K562 (cell line): ENCODE results near the gene ULBP1. TPM values are rescaled to one million over a fixed set of nuclear protein-coding genes. Genes with fewer than 3 reads are reported as not detected.
"Not testable (repeated sequence)": the region's sequence is repeated elsewhere in the genome, so short reads cannot be mapped to it uniquely, and the experiment has no call there.

ENCODE experiments used
- ARID1B ChIP-seq: fragments of 450-650 bp; IDR thresholded peaks from 2 replicates; pipeline ENCODE4 v1.6.1; 2016; ENCODE audit warnings: antibody characterized with exemption, mild to moderate bottlenecking, inconsistent platforms
- ATF7 ChIP-seq: fragments of 450-650 bp; IDR thresholded peaks from 2 replicates; pipeline ENCODE4 v1.7.1; 2014; ENCODE audit warnings: mild to moderate bottlenecking, moderate library complexity
- CBFA2T2 ChIP-seq: fragments of 450-650 bp; conservative IDR thresholded peaks from 2 replicates; pipeline ENCODE4 v1.6.1; 2017; ENCODE audit warnings: mild to moderate bottlenecking
- CBFA2T3 ChIP-seq: fragments of 450-650 bp; IDR thresholded peaks from 2 replicates; pipeline ENCODE4 v1.6.1; 2017
- CC2D1A ChIP-seq: fragments of 450-650 bp; IDR thresholded peaks from 2 replicates; pipeline ENCODE4 v1.6.1; 2017; ENCODE audit warnings: mild to moderate bottlenecking
- CREB3L1 ChIP-seq: fragments of 450-650 bp; IDR thresholded peaks from 2 replicates; pipeline ENCODE4 v1.6.1; 2014; ENCODE audit warnings: low read depth, mild to moderate bottlenecking, moderate library complexity, borderline replicate concordance
- DPF2 ChIP-seq: fragments of 450-650 bp; IDR thresholded peaks from 2 replicates; pipeline ENCODE4 v1.6.1; 2016
- EHMT2 ChIP-seq: fragments of 450-650 bp; IDR thresholded peaks from 2 replicates; pipeline ENCODE4 v1.6.1; 2018; ENCODE audit warnings: antibody characterized with exemption
- EP300 ChIP-seq: IDR thresholded peaks from 2 replicates; pipeline ENCODE4 v1.6.1; 2012; ENCODE audit warnings: low read length, improper control_type of control experiment
- ESRRA ChIP-seq: fragments of 450-650 bp; IDR thresholded peaks from 2 replicates; pipeline ENCODE4 v1.6.1; 2014; ENCODE audit warnings: low read depth, mild to moderate bottlenecking, moderate library complexity, borderline replicate concordance
- FOSL1 ChIP-seq: fragments of 200-800 bp; sonication (Bioruptor generic); conservative IDR thresholded peaks from 2 replicates; pipeline ENCODE4 v1.6.1; 2016; ENCODE audit warnings: missing genetic modification characterization, missing compliant biosample characterization
- HNRNPLL ChIP-seq: fragments of 200-400 bp; formaldehyde crosslinking; IDR thresholded peaks from 2 replicates; pipeline ENCODE4 v1.6.1; 2017; ENCODE audit warnings: low read length, low read depth, mild to moderate bottlenecking; ENCODE audit not compliant: poor library complexity, severe bottlenecking
- KDM1A ChIP-seq, 2 experiments: fragments of 450-650 bp; IDR thresholded peaks; 2 replicates each; pipeline ENCODE4 v1.6.1; 2016; ENCODE audit warnings: mild to moderate bottlenecking in 2 of 2
- L3MBTL2 ChIP-seq: fragments of 450-650 bp; IDR thresholded peaks from 2 replicates; pipeline ENCODE4 v1.6.1; 2016; ENCODE audit warnings: mild to moderate bottlenecking, moderate library complexity
- MEIS2 ChIP-seq: fragments of 450-650 bp; IDR thresholded peaks from 2 replicates; pipeline ENCODE4 v1.6.1; 2014; ENCODE audit warnings: mild to moderate bottlenecking; ENCODE audit not compliant: partially characterized antibody
- NCOR1 ChIP-seq: fragments of 450-650 bp; IDR thresholded peaks from 2 replicates; pipeline ENCODE4 v1.6.1; 2016; ENCODE audit warnings: mild to moderate bottlenecking, moderate library complexity
- SMARCA4 ChIP-seq: fragments of 450-650 bp; IDR thresholded peaks from 2 replicates; pipeline ENCODE4 v1.6.1; 2016
- SPI1 ChIP-seq: IDR thresholded peaks from 2 replicates; pipeline ENCODE4 v1.6.1; 2011; ENCODE audit warnings: low read depth, low read length, control low read depth, borderline replicate concordance
- SRF ChIP-seq, 2 experiments: fragments of 250-450, 450-650 bp in 1 of 2; sonication (Bioruptor Pico) in 1 of 2; sonication (generic) in 1 of 2; formaldehyde crosslinking; IDR thresholded peaks; 2 replicates each; pipeline versions ENCODE4 v1.5.0 to v1.5.1; 2020 to 2022; ENCODE audit warnings: mild to moderate bottlenecking in 1 of 2, missing genetic modification reagents in 1 of 2
- STAT5A ChIP-seq: IDR thresholded peaks from 2 replicates; pipeline ENCODE4 v1.6.1; 2012; ENCODE audit warnings: low read length, inconsistent platforms, borderline replicate concordance
- TAL1 ChIP-seq: fragments of 450-650 bp; IDR thresholded peaks from 2 replicates; pipeline ENCODE4 v1.6.1; 2016; ENCODE audit warnings: mild to moderate bottlenecking
- TBL1XR1 ChIP-seq, 2 experiments: IDR thresholded peaks; 2 replicates each; pipeline ENCODE4 v1.6.1; 2012; ENCODE audit warnings: improper control_type of control experiment in 2 of 2, low read length in 2 of 2, mild to moderate bottlenecking in 1 of 2
- TCF3 ChIP-seq: sonication (generic); formaldehyde crosslinking; IDR thresholded peaks from 2 replicates; pipeline ENCODE4 v1.4.0; 2020; ENCODE audit warnings: mild to moderate bottlenecking, missing genetic modification reagents
- TEAD4 ChIP-seq, 2 experiments: sonication (generic) in 1 of 2; formaldehyde crosslinking in 1 of 2; IDR thresholded peaks; 2 replicates each; pipeline versions ENCODE4 v1.6.1 to v1.8.0; 2012 to 2022; ENCODE audit warnings: borderline replicate concordance in 1 of 2, inconsistent platforms in 1 of 2, low read length in 1 of 2, mild to moderate bottlenecking in 1 of 2, missing genetic modification reagents in 1 of 2
- ZBTB5 ChIP-seq: fragments of 450-650 bp; IDR thresholded peaks from 2 replicates; pipeline ENCODE4 v1.6.1; 2017; ENCODE audit warnings: antibody characterized with exemption
- ZEB2 ChIP-seq: fragments of 450-650 bp; IDR thresholded peaks from 2 replicates; pipeline ENCODE4 v1.6.1; 2016
- ZNF584 ChIP-seq: fragments of 200-800 bp; sonication (Bioruptor generic); IDR thresholded peaks from 2 replicates; pipeline ENCODE4 v1.6.1; 2016; ENCODE audit warnings: low read depth, mild to moderate bottlenecking, missing genetic modification characterization, missing compliant biosample characterization
- polyA plus RNA-seq, 8 experiments: library from polyadenylated mRNA; depleted of rRNA in 4 of 8; stranded (reverse) in 5 of 8; unstranded in 3 of 8; fragments of >200 nt; fragmentation: Nextera tagmentation in 2 of 8; fragmentation: Illumina TruSeq in 1 of 8; extraction: Ambion mirVana in 2 of 8; extraction: Trizol in 1 of 8; gene quantifications; 2 replicates each; pipeline versions ENCODE4 v1.2.1 to v1.2.3, GENCODE V29; 2011 to 2014; ENCODE audit warnings: inconsistent platforms in 1 of 8, missing spikeins in 1 of 8
- total RNA-seq, 7 experiments: library from RNA; depleted of rRNA in 6 of 7; stranded (reverse); fragments of >200 nt in 6 of 7; fragmentation: Illumina TruSeq in 2 of 7; extraction: Trizol in 2 of 7; gene quantifications; 2 replicates each; pipeline versions ENCODE4 v1.2.1 to v1.2.3, GENCODE V29; 2011 to 2021; ENCODE audit warnings: low replicate concordance in 1 of 7

ULBP1 gene
- total and polyA plus RNA-seq, 9 of the 15 experiments (the other 6 are each of a cell fraction or from before 2014, with no cell fraction given): 0.33 to 6.0 (median 2.5) TPM

GRCh38 chr6:150015281-150016001, 51.7 kb downstream of the ULBP1 start (continued):
- peak; percentile 51 for TF ChIP-seq CBFA2T2
- 0 out of 2 replicates have a peak, but pooled peaks have one; percentile 7 for TF ChIP-seq SPI1
- TF ChIP-seq TAL1: peak; percentile 60
- peak; percentile 67 for TF ChIP-seq ESRRA
- TF ChIP-seq STAT5A: peak; percentile 72
- TF ChIP-seq SMARCA4: peak; percentile 38
- TF ChIP-seq ZBTB5: peak; percentile 94
- TF ChIP-seq ZEB2: peak; percentile 76; the same call in 1 of the 2 replicates
- TF ChIP-seq ATF7: peak; percentile 31; the same call in 1 of the 2 replicates
- peak; percentile 47 for TF ChIP-seq HNRNPLL
- peak; percentile 56 to 63; a peak in 2 of 4 replicates for TF ChIP-seq KDM1A (IDR thresholded peaks at IDR 0.05)
- TF ChIP-seq EHMT2: peak; percentile 85
- peak; percentile 64 for TF ChIP-seq CBFA2T3
- TF ChIP-seq TEAD4 (IDR thresholded peaks at IDR 0.05; ENCODE audit: low read length): 0 out of 2 replicates have a peak, but pooled peaks have one; percentile 7
- TF ChIP-seq TEAD4 (CRISPR knock-in tag; IDR thresholded peaks at IDR 0.05; ENCODE audit: borderline replicate concordance): not testable (repeated sequence)
- TF ChIP-seq SRF (CRISPR knock-in tag; IDR thresholded peaks at IDR 0.05): peak; percentile 79 to 99
- peak; percentile 57 for TF ChIP-seq EP300
- TF ChIP-seq TBL1XR1 (IDR thresholded peaks at IDR 0.05; ENCODE audit: low read length in 2 of 2): peak in 1 of 2 experiments; percentile 18; a peak in 1 of 4 replicates
- TF ChIP-seq CREB3L1: 0 out of 2 replicates have a peak, but pooled peaks have one; percentile 22
- TF ChIP-seq FOSL1 (tag): peak; percentile 85
- TF ChIP-seq TCF3: peak; percentile 65
- peak; percentile 97 for TF ChIP-seq CC2D1A
- TF ChIP-seq NCOR1: peak; percentile 50
- TF ChIP-seq ZNF584: 0 out of 2 replicates have a peak, but pooled peaks have one; percentile 3
- TF ChIP-seq ARID1B: peak; percentile 73
- peak; percentile 52 for TF ChIP-seq L3MBTL2
- peak; percentile 59 for TF ChIP-seq DPF2
- peak; percentile 13 for TF ChIP-seq MEIS2
